ENCODE measurements around the gene ZNF492.

GRCh38 chr19:22601906-22602630 is 32.1 kb upstream of the ZNF492 start:
- TF ChIP-seq JUND (IDR thresholded peaks at IDR 0.05; ENCODE audit: low read length) (no peak), SP1 (IDR thresholded peaks at IDR 0.05; ENCODE audit: low read depth, low read length) (no peak), CTCF (IDR thresholded peaks at IDR 0.05; ENCODE audit: control extremely low read depth in 1 of 3, insufficient read depth in 1 of 3, low read depth in 1 of 3, low read length in 3 of 3) (no peak), BACH1 (IDR thresholded peaks at IDR 0.05; ENCODE audit: low read length) (no peak), POLR2A (IDR thresholded peaks at IDR 0.05; ENCODE audit: control extremely low read depth in 1 of 2, low read depth in 2 of 2, low read length in 2 of 2) (no peak)

Measured in H1 (cell line).